ENCODE measurements around the gene ULK1. TPM values are rescaled to one million over a fixed set of nuclear protein-coding genes. Genes with fewer than 3 reads are reported as not detected.
"Not testable (repeated sequence)": the region's sequence is repeated elsewhere in the genome, so short reads cannot be mapped to it uniquely, and the experiment has no call there.

The ULK1 gene
- total RNA-seq, 1 experiment from 2014 or later: 34.2 TPM

DNA sequence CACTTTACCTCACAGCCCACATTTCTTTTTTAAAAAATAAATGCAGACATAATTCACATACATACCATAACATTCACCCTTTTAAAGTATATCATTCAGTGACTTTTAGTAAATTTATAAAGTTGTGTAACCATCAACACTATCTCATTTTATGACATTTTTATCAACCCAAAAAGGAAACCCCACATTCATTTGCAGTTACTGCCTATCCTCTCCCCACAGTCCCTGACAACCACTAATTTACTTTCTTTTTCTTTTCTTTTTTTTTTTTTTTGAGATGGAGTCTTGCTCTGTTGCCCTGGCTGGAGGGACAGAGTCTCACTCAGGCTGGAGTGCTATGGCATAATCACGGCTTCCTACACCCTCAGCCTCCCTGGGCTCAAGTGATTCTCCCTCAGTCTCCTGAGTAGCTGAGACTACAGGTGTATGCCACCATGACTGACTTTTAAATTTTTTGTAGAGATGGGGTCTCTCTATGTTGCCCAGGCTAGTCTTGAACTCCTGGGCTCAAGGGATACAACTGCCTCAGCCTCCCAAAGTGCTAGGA lies 53.8 kb downstream of the ULK1 start (continued):
- TF ChIP-seq EZH2 (IDR thresholded peaks at IDR 0.05) (no peak), EGR1 (IDR thresholded peaks at IDR 0.05; ENCODE audit: low read depth) (no peak), POLR2AphosphoS5 (IDR thresholded peaks at IDR 0.05; ENCODE audit: low read depth, low read length) (no peak), SRF (IDR thresholded peaks at IDR 0.05; ENCODE audit: low read depth) (no peak), JUND (IDR thresholded peaks at IDR 0.05) (no peak), YY1 (IDR thresholded peaks at IDR 0.05; ENCODE audit: extremely low read depth, insufficient replicate concordance, low read depth, low read length) (no peak)

DNA sequence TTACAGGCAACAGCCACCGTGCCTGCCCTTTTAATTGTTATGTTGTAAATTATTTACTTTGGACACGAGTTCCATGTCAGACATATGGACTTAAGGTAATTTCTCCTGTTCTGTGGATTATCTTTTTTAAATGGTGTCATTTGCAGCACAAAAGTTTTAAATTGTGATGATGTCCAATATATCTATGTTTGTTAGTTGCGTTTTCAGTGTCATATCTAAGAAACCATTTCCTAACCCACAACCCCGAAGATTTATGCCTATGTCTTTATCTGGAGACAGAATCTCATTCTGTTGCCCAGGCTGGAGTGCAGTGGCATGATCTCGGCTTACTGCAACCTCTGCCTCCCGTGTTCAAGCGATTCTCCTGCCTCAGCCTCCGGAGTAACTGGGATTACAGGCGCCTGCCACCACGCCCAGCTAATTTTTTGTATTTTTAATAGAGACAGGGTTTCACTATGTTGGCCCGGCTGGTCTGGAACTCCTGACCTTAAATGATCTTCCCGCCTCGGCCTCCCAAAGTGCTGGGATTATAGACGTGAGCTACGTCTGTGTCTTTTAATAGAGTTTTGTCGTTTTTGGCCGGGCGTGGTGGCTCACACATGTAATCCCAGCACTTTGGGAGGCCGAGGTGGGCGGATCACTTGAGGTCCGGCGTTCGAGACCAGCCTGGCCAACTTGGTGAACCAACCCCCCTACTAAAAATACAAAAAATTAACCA lies 54.5 kb downstream of the ULK1 start:
- H3K4me2 ChIP-seq (ENCODE audit: low read length): peak overlapping the region; percentile 95
- intact Hi-C loops (cut with micrococcal nuclease): loop anchor here (5.0 kb wide), 1 partner anchor 87 kb away; no protein-coding TSS in a partner anchor
- POLR2A ChIA-PET; H3K9me2 ChIP-seq (ENCODE audit: insufficient read depth); H3K9me3 ChIP-seq (ENCODE audit: control insufficient read depth in 1 of 2, insufficient read depth in 1 of 2, low read depth in 1 of 2, low read length in 2 of 2); CTCF ChIA-PET; H3K27me3 ChIP-seq (ENCODE audit: insufficient read depth, low read length); H2AFZ ChIP-seq (ENCODE audit: low read depth, low read length, poor library complexity, severe bottlenecking); H3K36me3 ChIP-seq (ENCODE audit: control insufficient read depth in 1 of 2, insufficient read depth in 2 of 2, low read length in 2 of 2); BruUV-seq (replicated peaks); ATAC-seq; DNase-seq (ENCODE audit: low read depth, low spot score); H4K20me1 ChIP-seq (ENCODE audit: insufficient read depth): not testable (repeated sequence)
- peaks cover 39% of the 10 kb centered on the region for H3K79me2 ChIP-seq (ENCODE audit: insufficient read depth, low read length)
- RAD21 ChIA-PET (ENCODE audit: low non-redundant PET in 1 of 2, low total read pairs in 2 of 2, uncharacterized antibody in 2 of 2, unreplicated experiment in 2 of 2): interaction anchor here in 1 of 2 experiments (0.6 to 0.7 kb wide), 2 partner anchors 53 to 118 kb away, joined by 3 to 5 read pairs; no protein-coding TSS in a partner anchor
- H3K4me1 ChIP-seq (ENCODE audit: control insufficient read depth in 1 of 2, insufficient read depth in 2 of 2, low read length in 2 of 2): peaks cover 3 to 18% of the 10 kb centered on the region in 2 experiments; a peak in 3 of 4 replicates
- H3K27ac ChIP-seq (ENCODE audit: low read depth, low read length): peak overlapping the region; percentile 17; the same call in 1 of the 2 replicates
- H3K9ac ChIP-seq (ENCODE audit: low read length): peak overlapping the region; percentile 47; the same call in 1 of the 2 replicates
- peak overlapping the region; percentile 43 to 94 for H3K4me3 ChIP-seq (replicated peaks in 1 of 2; ENCODE audit: low read depth in 1 of 2, low read length in 2 of 2)

All from HCT116 (cell line).